ENCODE measurements around the gene CPVL.
A peak's percentile ranks its signal among the peaks of the same experiment; 100 is the strongest.

CPVL gene

GRCh38 chr7:29154076-29154475, 7.7 kb upstream of the CPVL start:
- no peak for DNase-seq

DNA sequence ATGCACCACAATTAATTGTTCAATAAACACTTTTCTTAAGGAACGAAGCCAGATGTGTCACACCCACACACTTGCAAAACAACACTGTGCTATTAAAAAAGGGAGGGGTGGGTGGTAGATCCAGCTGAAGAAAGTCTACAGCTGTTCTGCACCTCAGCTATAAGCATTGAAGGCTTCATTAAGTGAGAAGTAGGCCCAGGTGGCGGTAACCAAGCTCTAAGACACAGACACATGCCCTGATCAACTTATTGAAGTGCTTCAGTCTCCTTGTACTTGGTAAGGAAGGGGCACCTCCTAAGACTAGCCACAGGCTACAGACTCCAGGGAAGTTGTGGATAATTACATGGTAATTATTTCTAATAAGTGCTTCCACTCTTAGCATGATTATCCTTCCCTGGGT, 4.5 kb upstream of the CPVL start:
- DNase-seq = no peak

DNA sequence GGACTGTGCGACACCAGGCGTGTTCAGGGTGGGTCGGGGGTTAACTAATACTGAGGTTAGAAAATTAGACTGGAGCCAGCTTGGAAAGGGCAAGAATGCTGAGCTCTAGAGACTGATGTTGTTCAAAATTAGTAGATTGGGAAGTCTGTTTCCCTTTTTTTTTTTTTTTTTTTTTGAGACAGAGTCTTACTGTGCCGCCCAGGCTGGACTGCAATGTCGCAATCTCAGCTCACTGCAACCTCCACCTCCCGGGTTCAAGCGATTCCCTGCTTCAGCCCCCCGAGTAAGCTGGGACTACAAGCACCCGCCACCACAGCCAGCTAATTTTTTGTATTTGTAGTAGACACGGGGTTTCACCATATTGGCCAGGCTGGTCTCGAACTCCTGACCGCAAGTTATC, 2.7 kb upstream of the CPVL start:
- peak; percentile 34 for DNase-seq

GRCh38 chr7:29147821-29148220, 1.5 kb upstream of the CPVL start:
- DNase-seq = peak; percentile 38

- DNase-seq = peak; percentile 73
Observed at GRCh38 chr7:29146888-29147609, 712 bp upstream of the CPVL start.

DNA sequence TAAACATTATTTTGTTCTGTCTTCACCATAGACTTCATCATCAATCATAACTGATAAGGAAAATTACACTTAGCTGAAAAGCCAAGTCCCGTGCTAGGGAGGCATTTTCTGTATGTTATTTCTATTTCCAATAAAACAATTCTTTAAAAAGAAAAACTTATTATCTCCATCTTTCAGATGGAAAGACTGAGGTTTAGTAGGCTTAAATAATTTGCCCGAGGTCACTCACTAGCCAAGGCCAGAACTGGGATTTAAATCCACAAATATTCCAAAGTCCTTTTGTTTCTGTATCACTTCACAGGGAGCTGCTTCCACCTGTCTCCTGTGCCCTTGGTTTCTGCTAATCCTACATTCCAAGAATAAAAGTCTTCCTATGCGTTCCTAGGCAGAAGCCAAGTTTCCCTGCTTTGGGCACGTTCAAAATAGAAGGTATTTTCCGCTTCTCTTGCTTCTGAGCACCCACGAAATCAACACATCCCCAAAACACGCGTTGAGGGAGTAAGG, 732 bp downstream of the CPVL start:
- no peak for DNase-seq

DNA sequence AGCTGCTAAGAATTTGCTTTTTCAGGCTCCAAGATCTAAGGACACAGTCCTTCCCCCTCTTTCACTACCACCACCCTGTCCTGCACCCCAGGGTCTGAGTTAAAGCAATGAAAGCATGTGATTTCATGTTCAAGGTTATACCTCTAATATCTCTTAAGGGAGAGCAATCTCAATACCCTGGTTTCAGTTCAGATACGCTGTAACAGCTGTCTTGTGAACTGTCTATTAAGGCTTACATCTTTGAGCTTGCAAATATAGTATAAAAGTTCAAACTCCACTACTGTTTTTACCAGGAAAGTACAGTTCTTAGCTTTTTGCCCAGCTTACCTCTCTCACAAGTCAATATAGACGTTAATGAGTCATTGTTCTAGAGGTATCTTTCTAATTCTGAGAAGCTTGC, 2.6 kb downstream of the CPVL start:
- no peak for DNase-seq

GRCh38 chr7:29142021-29142727, 4.2 kb downstream of the CPVL start:
- peak; percentile 64 for DNase-seq

DNA sequence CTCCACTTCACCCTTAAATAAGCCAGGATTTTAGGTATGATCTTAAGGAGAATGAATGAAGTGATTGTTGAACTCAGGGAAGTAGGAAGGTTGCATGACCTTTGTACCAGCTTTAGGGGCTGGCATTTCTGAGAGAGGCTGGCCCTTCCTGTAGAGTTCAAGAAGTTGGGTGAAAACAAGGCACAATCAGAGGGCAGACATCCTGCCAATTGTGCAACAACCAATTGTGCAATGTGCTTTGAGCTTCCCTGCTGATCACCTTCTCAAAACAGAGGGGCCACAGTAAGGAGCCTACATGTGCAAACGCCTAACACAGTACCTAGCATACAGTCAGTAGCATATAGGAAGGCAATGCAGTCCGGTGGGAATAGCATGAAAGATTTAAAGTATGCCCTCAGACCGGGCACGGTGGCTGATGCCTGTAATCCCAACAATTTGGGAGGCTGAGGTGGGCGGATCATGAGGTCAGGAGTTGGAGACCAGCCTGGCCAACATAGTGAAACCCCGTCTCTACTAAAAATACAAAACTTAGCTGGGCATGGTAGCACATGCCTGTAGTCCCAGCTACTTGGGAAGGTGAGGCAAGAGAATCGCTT, 5.4 kb downstream of the CPVL start:
- DNase-seq = peak; percentile 52

GRCh38 chr7:29139796-29140195, 6.5 kb downstream of the CPVL start:
- DNase-seq = peak; percentile 87

DNA sequence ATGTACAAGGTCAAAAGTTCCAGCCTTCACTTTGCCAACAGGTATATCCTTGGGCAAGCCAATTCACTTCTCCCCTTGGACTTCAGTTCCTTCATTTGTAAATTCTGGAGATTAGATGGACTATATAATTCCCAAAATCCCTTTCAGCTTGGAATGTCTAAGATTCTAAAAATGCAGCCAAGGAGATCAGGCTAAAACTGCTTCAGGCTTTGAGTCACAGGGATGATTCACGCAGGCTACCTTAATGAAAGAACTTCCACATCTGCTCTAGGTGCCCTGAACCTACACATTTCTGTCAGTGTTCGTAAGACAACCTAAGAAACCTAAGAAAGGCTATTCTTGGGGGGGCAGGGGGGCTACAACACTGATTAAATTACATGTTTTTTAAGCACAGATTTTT, 7.1 kb downstream of the CPVL start:
- DNase-seq = no peak

GRCh38 chr7:29138588-29138987, 7.7 kb downstream of the CPVL start:
- no peak for DNase-seq

DNA sequence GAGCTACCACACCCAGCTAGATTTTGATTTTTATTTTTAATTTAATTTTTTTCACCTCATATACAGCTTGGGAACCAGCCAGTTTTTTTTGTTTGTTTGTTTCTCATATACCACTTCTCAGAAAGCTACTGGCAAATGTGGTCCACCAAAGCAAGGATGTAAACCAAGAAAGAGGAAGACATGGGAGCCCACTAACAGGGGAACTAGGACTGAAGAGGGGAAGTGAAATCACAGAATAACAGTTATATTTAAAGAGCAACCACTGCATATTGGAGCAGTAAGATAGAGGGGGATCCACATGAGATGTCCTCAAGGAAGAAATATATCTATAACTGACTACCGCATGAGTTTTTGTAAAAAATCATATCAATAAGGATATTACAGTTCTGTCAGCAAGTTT, 10.5 kb downstream of the CPVL start:
- peak; percentile 77 for DNase-seq

GRCh38 chr7:29132980-29133379, 13.4 kb downstream of the CPVL start:
- DNase-seq = no peak

DNA sequence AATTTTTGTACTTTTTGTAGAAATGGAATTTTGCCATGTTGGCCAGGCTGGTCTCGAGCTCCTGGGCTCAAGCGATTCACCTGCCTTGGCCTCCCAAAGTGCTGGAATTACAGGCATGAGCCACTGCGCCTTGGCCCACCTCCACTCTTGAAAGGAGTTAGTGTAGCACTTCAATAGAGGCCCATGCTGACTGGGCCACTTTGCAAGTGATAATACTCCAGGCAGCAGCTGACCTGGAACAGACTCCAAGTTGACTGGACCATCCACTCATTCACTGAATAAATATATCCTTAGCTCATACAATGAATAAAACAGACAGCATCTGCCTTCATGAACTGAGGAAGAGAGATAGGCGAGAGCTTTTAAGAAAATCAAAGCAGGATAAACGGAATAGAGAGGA, 14.7 kb downstream of the CPVL start:
- DNase-seq = no peak

- peak; percentile 89 for DNase-seq
Observed at GRCh38 chr7:29130096-29130495, 16.2 kb downstream of the CPVL start.

GRCh38 chr7:29127527-29127926, 18.8 kb downstream of the CPVL start:
- no peak for DNase-seq

DNA sequence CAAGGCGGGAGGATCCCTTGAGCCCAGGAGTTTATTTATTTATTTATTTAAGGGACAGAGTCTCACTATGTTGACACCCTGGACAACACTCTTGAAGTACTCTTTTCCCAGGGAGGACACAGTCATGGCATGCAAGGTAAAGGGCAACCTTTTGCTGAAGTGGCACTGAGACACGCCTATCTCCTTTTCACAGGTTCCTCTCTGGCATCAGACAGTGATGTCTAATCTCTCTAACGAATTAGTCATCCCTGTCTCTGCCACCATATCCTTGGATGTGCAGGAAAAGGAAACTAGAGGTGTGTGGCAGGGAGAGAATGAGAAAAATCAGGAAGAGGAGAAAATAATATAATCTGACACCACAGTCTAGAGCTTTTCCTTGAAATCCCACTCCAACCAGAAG, 19.5 kb downstream of the CPVL start:
- no peak for DNase-seq

GRCh38 chr7:29123626-29124190, 22.6 kb downstream of the CPVL start:
- no peak for DNase-seq

DNA sequence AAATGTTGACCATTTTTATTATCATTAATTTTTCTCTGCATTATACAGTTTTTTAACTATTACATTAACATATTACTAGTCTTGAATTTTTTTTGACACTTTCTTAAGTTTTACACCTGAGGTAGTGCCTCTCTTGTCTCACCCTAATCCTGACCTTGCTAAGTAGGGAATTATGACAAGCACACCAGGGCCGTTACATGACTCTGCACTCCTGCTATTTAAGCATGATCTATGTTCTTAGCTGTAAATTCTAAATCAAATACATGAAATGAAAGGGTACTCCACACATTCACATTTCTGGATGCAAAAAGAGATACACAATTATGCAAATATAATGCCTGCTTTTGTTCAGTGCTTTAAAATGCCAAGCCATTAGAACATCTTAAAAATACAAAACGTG, 23.6 kb downstream of the CPVL start:
- no peak for DNase-seq

- DNase-seq = no peak
Observed at GRCh38 chr7:29122081-29122480, 24.3 kb downstream of the CPVL start.

DNA sequence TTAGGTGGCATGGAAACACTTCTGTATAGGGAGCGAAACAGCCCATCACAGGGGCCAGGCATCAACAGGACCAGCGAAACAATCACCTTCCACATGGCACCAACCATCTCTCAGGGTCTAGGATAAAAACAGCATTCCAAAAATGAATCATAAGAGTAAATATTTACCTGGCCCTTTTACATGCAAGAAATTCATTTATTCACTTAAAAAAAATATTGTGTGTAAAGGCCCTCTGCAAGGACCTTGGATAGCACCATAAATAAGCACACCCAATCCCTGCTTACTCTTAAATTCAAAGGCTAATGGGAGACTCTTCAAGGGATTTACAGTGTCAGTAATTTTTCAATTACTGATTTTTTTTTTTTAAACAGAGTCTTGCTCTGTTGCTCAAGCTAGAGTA, 25.4 kb downstream of the CPVL start:
- no peak for DNase-seq

DNA sequence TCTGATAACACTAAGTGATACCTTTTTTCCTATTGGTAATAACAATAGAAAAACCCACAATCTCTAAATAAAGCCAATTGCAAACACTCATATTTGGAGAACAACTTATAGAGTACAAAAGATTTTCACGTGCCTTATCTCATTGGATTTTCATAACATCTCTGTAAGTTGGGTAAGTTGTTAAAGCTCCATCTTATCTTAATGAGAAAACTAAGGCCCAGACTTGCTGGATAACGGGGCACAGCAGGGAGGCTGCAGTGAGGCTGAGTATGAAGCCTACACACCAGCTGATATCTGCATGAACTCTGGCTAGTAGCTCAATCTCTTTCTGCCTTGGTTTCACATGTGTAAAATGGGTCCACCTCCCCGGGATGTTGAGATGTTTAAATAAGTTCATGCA, 26.8 kb downstream of the CPVL start:
- no peak for DNase-seq

Measured in inflammatory macrophage treated with lipopolysaccharide for 4 hours (primary cell).